Activated CD8-positive, alpha-beta memory T cell treated with anti-CD3 and anti-CD28 coated beads, Interleukin-2, amount 50 U/mL, for 24 hours (primary cell): Measurements from ENCODE around the gene ZCCHC8.
"Not testable (repeated sequence)": the region's sequence is repeated elsewhere in the genome, so short reads cannot be mapped to it uniquely, and the experiment has no call there.

Experiments
- DNase-seq: peaks from one replicate; pipeline ENCODE4 v3.0.0-alpha.2; 2020; ENCODE audit errors: extremely low read depth

ZCCHC8 gene

GRCh38 chr12:122508163-122508562, 7.4 kb upstream of the ZCCHC8 start:
- DNase-seq: no peak

- no peak for DNase-seq
These were observed 5.7 kb upstream of the ZCCHC8 start for GRCh38 chr12:122506393-122506938.

- no peak for DNase-seq
These were observed 4.8 kb upstream of the ZCCHC8 start for GRCh38 chr12:122505419-122506051.

GRCh38 chr12:122503783-122504590, 3.3 kb upstream of the ZCCHC8 start:
- DNase-seq: no peak

- DNase-seq: no peak
These were observed 2.5 kb upstream of the ZCCHC8 start for GRCh38 chr12:122503147-122503751.

- DNase-seq: no peak
These were observed 807 bp upstream of the ZCCHC8 start for GRCh38 chr12:122501489-122501989.

GRCh38 chr12:122499991-122500684, 594 bp downstream of the ZCCHC8 start:
- DNase-seq: no peak

- no peak for DNase-seq
These were observed 5.5 kb downstream of the ZCCHC8 start for GRCh38 chr12:122495258-122495657.

GRCh38 chr12:122493222-122493621, 7.5 kb downstream of the ZCCHC8 start:
- not testable (repeated sequence) for DNase-seq

- DNase-seq: no peak
These were observed 8.7 kb downstream of the ZCCHC8 start for GRCh38 chr12:122491991-122492390.

- no peak for DNase-seq
These were observed 11.7 kb downstream of the ZCCHC8 start for GRCh38 chr12:122489038-122489437.

- DNase-seq: not testable (repeated sequence)
These were observed 12.9 kb downstream of the ZCCHC8 start for GRCh38 chr12:122487807-122488206.

- DNase-seq: no peak
These were observed 13.8 kb downstream of the ZCCHC8 start for GRCh38 chr12:122486805-122487426.

- DNase-seq: not testable (repeated sequence)
These were observed 14.4 kb downstream of the ZCCHC8 start for GRCh38 chr12:122486360-122486759.

- not testable (repeated sequence) for DNase-seq
These were observed 16.3 kb downstream of the ZCCHC8 start for GRCh38 chr12:122484385-122484784.

- no peak for DNase-seq
These were observed 16.8 kb downstream of the ZCCHC8 start for GRCh38 chr12:122483969-122484368.

- no peak for DNase-seq
These were observed 18.9 kb downstream of the ZCCHC8 start for GRCh38 chr12:122481861-122482260.

- no peak for DNase-seq
These were observed 20.0 kb downstream of the ZCCHC8 start for GRCh38 chr12:122480753-122481152.

GRCh38 chr12:122474324-122474716, 26.4 kb downstream of the ZCCHC8 start:
- no peak for DNase-seq

GRCh38 chr12:122473543-122474323, 27.0 kb downstream of the ZCCHC8 start:
- DNase-seq: no peak
